ENCODE data around the gene FHIT. TPM values are rescaled to one million over a fixed set of nuclear protein-coding genes. Genes with fewer than 3 reads are reported as not detected.

The FHIT gene
- total RNA-seq, 2 experiments from 2014 or later, result 7.6 to 7.9 TPM

DNA sequence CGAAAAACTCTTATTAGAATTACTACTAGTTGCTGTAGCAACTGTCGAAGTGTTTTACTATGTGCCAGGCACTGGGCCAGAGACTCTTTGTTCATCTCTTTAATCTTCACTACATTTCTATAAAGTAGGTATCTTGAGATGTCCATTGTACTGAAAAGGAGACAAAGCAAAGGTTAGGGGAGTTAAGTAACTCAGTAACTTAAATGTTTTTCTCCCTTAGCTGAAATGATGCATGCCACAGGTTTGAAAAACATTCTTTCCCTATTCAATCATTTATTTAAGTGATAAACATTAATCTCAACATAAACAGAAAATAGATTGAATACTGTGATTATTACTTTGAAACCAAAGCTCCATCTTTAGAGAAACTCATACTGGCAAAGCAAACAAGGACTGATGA, 776.2 kb downstream of the FHIT start:
- no peak for ATAC-seq
- Mint-ChIP-seq H3K27ac (no peak overlapping the region), H3K27me3 (no peaks in the 10 kb centered on the region), H3K4me1 (ENCODE audit: low read depth) (no peaks in the 10 kb centered on the region), H3K4me3 (no peak overlapping the region), H3K36me3 (ENCODE audit: low read depth) (no peaks in the 10 kb centered on the region), H3K9me3 (no peaks in the 10 kb centered on the region)
- intact Hi-C loops (cut with micrococcal nuclease), result no loop called here
- TF ChIP-seq CTCF (IDR thresholded peaks at IDR 0.05), result no peak
- CTCF ChIA-PET, result no interaction called here
- DNase-seq, result no peak
- POLR2A ChIA-PET, result no interaction called here

DNA sequence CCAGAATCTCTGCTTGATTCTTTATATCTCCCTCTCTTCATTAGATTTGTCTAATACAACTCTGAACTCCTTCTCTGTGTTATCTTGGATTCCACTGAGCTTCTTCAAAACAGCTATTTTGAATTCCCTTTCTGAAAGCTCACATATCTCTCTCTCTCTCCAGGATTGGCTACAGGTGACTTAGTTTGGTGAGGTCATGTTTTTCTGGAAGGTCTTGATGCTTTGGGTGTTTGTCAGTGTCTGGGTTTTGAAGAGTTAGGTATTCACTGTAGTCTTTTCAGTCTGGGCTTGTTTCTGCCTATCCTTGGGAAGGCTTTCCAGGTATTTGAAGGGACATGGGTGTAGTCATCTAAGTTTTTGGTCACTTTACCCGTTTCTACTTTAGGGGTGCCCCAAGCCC, 781.8 kb downstream of the FHIT start:
- H3K9me3 Mint-ChIP-seq, result peaks cover 18% of the 10 kb centered on the region
- H3K27me3 Mint-ChIP-seq, result no peaks in the 10 kb centered on the region
- ATAC-seq (no peak), DNase-seq (no peak)
- no peaks in the 10 kb centered on the region for H3K36me3 Mint-ChIP-seq (ENCODE audit: low read depth)
- CTCF ChIA-PET, result no interaction called here
- no peak overlapping the region for H3K4me3 Mint-ChIP-seq
- POLR2A ChIA-PET, result no interaction called here
- intact Hi-C loops (cut with micrococcal nuclease), result no loop called here
- no peak for TF ChIP-seq CTCF (IDR thresholded peaks at IDR 0.05)
- no peak overlapping the region for H3K27ac Mint-ChIP-seq
- no peaks in the 10 kb centered on the region for H3K4me1 Mint-ChIP-seq (ENCODE audit: low read depth)

- ChIA-PET CTCF (no interaction called here), POLR2A (no interaction called here)
- ATAC-seq (no peak), DNase-seq (no peak)
- Mint-ChIP-seq H3K27ac (no peak overlapping the region), H3K4me3 (no peak overlapping the region), H3K9me3 (peaks cover 12% of the 10 kb centered on the region), H3K4me1 (ENCODE audit: low read depth) (no peaks in the 10 kb centered on the region), H3K36me3 (ENCODE audit: low read depth) (no peaks in the 10 kb centered on the region), H3K27me3 (no peaks in the 10 kb centered on the region)
- TF ChIP-seq CTCF (IDR thresholded peaks at IDR 0.05), result no peak
- intact Hi-C loops (cut with micrococcal nuclease), result no loop called here
Observed at GRCh38 chr3:60463685-60464084, 787.6 kb downstream of the FHIT start.

GRCh38 chr3:60461267-60461666, 790.0 kb downstream of the FHIT start:
- no peak overlapping the region for H3K27ac Mint-ChIP-seq
- CTCF ChIA-PET, result no interaction called here
- no peak for TF ChIP-seq CTCF (IDR thresholded peaks at IDR 0.05)
- peaks cover 3% of the 10 kb centered on the region for H3K4me1 Mint-ChIP-seq (ENCODE audit: low read depth)
- POLR2A ChIA-PET, result no interaction called here
- no peaks in the 10 kb centered on the region for H3K36me3 Mint-ChIP-seq (ENCODE audit: low read depth)
- H3K9me3 Mint-ChIP-seq, result peaks cover 6% of the 10 kb centered on the region
- no peaks in the 10 kb centered on the region for H3K27me3 Mint-ChIP-seq
- ATAC-seq (no peak), DNase-seq (no peak)
- H3K4me3 Mint-ChIP-seq, result no peak overlapping the region
- intact Hi-C loops (cut with micrococcal nuclease), result no loop called here

DNA sequence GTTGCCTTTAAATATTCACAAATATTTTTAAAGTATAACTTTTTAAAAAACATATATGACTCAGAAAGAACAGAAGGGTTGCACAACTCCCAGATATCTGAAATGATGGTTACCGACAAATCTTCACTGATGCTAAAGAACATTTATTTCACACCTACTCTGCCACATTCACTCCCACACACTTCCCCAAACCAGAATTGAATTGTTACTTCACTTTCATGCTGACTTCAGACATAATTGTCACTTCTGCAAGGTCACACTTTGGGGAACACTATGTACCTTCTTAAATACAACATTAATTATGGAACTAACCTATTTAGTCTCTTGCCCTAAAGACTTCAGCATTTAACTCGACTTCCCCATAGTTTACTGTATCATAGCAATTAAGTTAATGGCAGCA, 795.1 kb downstream of the FHIT start:
- Mint-ChIP-seq H3K27ac (no peak overlapping the region), H3K9me3 (no peaks in the 10 kb centered on the region), H3K4me3 (no peak overlapping the region), H3K27me3 (no peaks in the 10 kb centered on the region), H3K4me1 (ENCODE audit: low read depth) (peaks cover 8% of the 10 kb centered on the region), H3K36me3 (ENCODE audit: low read depth) (no peaks in the 10 kb centered on the region)
- intact Hi-C loops (cut with micrococcal nuclease), result no loop called here
- DNase-seq, result peak; percentile 14
- POLR2A ChIA-PET, result no interaction called here
- CTCF ChIA-PET, result no interaction called here
- TF ChIP-seq CTCF (IDR thresholded peaks at IDR 0.05), result no peak
- ATAC-seq, result peak; percentile 61

Data from activated CD8-positive, alpha-beta T cell treated with anti-CD3 and anti-CD28 coated beads for 36 hours (primary cell).